AG04450 (cell line): ENCODE measurements around the gene CCDC188. TPM values are rescaled to one million over a fixed set of nuclear protein-coding genes. Genes with fewer than 3 reads are reported as not detected.

Experiments used
- CTCF ChIA-PET: fragments of 300-600, 350-600 bp; formaldehyde crosslinking; extraction: SDS; loops from one replicate; lab custom pipeline; 2022; ENCODE audit warnings: antibody characterized with exemption, inconsistent platforms; lab: Charles Lee
- POLR2A ChIA-PET: fragments of 350-600 bp; formaldehyde crosslinking; extraction: SDS; loops from one replicate; lab custom pipeline; 2021; ENCODE audit warnings: antibody characterized with exemption, inconsistent platforms; lab: Yijun Ruan, JAX
- DNase-seq: peaks from one replicate; pipeline ENCODE4 v3.0.0-alpha.2; 2011; ENCODE audit warnings: low read depth, low spot score
- H3K27ac ChIP-seq: one replicate; pipeline ENCODE4 v1.5.1; 2012; ENCODE audit warnings: low read depth, low read length, control low read depth
- H3K27me3 ChIP-seq: one replicate; pipeline ENCODE4 v1.6.0; 2012; ENCODE audit warnings: low read length; ENCODE audit not compliant: control insufficient read depth, insufficient read depth
- H3K4me3 ChIP-seq: 2 replicates; pipeline ENCODE4 v1.5.1; 2011; ENCODE audit warnings: mild to moderate bottlenecking, low read depth, low read length, control low read depth
- H3K9me3 ChIP-seq: 2 replicates; pipeline ENCODE4 v1.5.1; 2012; ENCODE audit warnings: low read length; ENCODE audit not compliant: control insufficient read depth, insufficient read depth
- CTCF ChIP-seq: IDR thresholded peaks from 2 replicates; pipeline ENCODE4 v1.5.1; 2011; ENCODE audit warnings: low read depth, low read length, control low read depth, inconsistent platforms
- polyA plus RNA-seq: library from polyadenylated mRNA; depleted of rRNA; stranded (reverse); fragments of >200 nt; gene quantifications from 2 replicates; pipeline ENCODE4 v1.2.3, GENCODE V29; 2011

Gene CCDC188
- polyA plus RNA-seq, 1 experiment: not detected

GRCh38 chr22:20178075-20178914, 27.4 kb upstream of the CCDC188 start:
- Histone ChIP-seq H3K27me3 (peaks cover 33% of the 10 kb centered on the region), H3K9me3 (no peaks in the 10 kb centered on the region), H3K27ac (no peak overlapping the region), H3K4me3 (no peak overlapping the region)
- ChIA-PET CTCF (interaction anchor here (0.6 kb wide), 1 partner anchor 387 kb away, joined by 3 read pairs; no protein-coding TSS in a partner anchor), POLR2A (no interaction called here)
- no peak for DNase-seq
- TF ChIP-seq CTCF: no peak

- CTCF ChIA-PET: interaction anchor here (0.6 kb wide), 1 partner anchor 413 kb away, joined by 3 read pairs; no protein-coding TSS in a partner anchor
- no peaks in the 10 kb centered on the region; the same call in 1 of the 2 replicates for H3K9me3 ChIP-seq
- POLR2A ChIA-PET: no interaction called here
- no peak overlapping the region for H3K27ac ChIP-seq
- H3K4me3 ChIP-seq: no peak overlapping the region
- no peak for TF ChIP-seq CTCF
- H3K27me3 ChIP-seq: peaks cover 35% of the 10 kb centered on the region
- DNase-seq: no peak
Measured at GRCh38 chr22:20177217-20177911, 26.5 kb upstream of the CCDC188 start.

- TF ChIP-seq CTCF: no peak
- ChIA-PET CTCF (interaction anchor here (0.6 to 1.4 kb wide), 2 partner anchors 108 to 414 kb away, joined by 3 read pairs; no protein-coding TSS in a partner anchor), POLR2A (no interaction called here)
- Histone ChIP-seq H3K27ac (no peak overlapping the region), H3K9me3 (no peaks in the 10 kb centered on the region; the same call in 1 of the 2 replicates), H3K4me3 (no peak overlapping the region), H3K27me3 (peaks cover 35% of the 10 kb centered on the region)
- no peak for DNase-seq
Measured at GRCh38 chr22:20176421-20177085, 25.7 kb upstream of the CCDC188 start.

GRCh38 chr22:20175597-20175900, 24.7 kb upstream of the CCDC188 start:
- Histone ChIP-seq H3K9me3 (no peaks in the 10 kb centered on the region; the same call in 1 of the 2 replicates), H3K27me3 (peaks cover 33% of the 10 kb centered on the region), H3K4me3 (no peak overlapping the region), H3K27ac (no peak overlapping the region)
- TF ChIP-seq CTCF: 0 out of 2 replicates have a peak, but pooled peaks have one; percentile 14
- DNase-seq: no peak
- POLR2A ChIA-PET: no interaction called here
- CTCF ChIA-PET: interaction anchor here (1.4 kb wide), 1 partner anchor 109 kb away, joined by 3 read pairs; no protein-coding TSS in a partner anchor
